Lung (tissue), 12 donors: ENCODE data around the gene RABGAP1. TPM values are rescaled to one million over a fixed set of nuclear protein-coding genes. Genes with fewer than 3 reads are reported as not detected.

Experiments
- ATAC-seq: fragments of 200-7000 bp; cut with Tn5 transposase; one replicate; pipeline ENCODE4 v1.9.1; 2020; ENCODE audit warnings: moderate number of reproducible peaks; ENCODE audit not compliant: insufficient read depth, low FRiP score
- DNase-seq, 3 donors: peaks; one replicate each; pipeline ENCODE4 v3.0.0-alpha.2; 2013 to 2017
- H3K27ac ChIP-seq, 2 donors: one replicate each; pipeline ENCODE4 v1.5.1; 2013; ENCODE audit warnings: mild to moderate bottlenecking in 2 of 2, moderate library complexity in 2 of 2, control low read depth in 1 of 2, inconsistent platforms in 1 of 2, low read depth in 1 of 2, low read length in 1 of 2
- H3K27me3 ChIP-seq, 3 donors: one replicate each; pipeline ENCODE4 v1.5.1; 2013; ENCODE audit warnings: low read length in 2 of 3; ENCODE audit not compliant: control insufficient read depth in 3 of 3, insufficient read depth in 3 of 3
- H3K36me3 ChIP-seq, 4 donors: one replicate each; pipeline ENCODE4 v1.5.1; 2013; ENCODE audit warnings: low read length in 4 of 4, mild to moderate bottlenecking in 1 of 4, moderate library complexity in 1 of 4; ENCODE audit not compliant: control insufficient read depth in 4 of 4, insufficient read depth in 4 of 4
- H3K4me1 ChIP-seq, 5 donors: one replicate each; pipeline ENCODE4 v1.5.1; 2013; ENCODE audit warnings: low read length in 5 of 5, mild to moderate bottlenecking in 2 of 5, moderate library complexity in 1 of 5; ENCODE audit not compliant: control insufficient read depth in 5 of 5, insufficient read depth in 5 of 5
- H3K4me3 ChIP-seq: one replicate; pipeline ENCODE4 v1.5.1; 2013; ENCODE audit warnings: mild to moderate bottlenecking, control low read depth, moderate library complexity
- H3K9ac ChIP-seq, 2 donors: one replicate each; pipeline ENCODE4 v1.5.1; 2013; ENCODE audit warnings: low read length in 2 of 2, control low read depth in 1 of 2; ENCODE audit not compliant: insufficient read depth in 1 of 2
- H3K9me3 ChIP-seq, 4 donors: one replicate each; pipeline ENCODE4 v1.5.1; 2013; ENCODE audit warnings: low read length in 3 of 4, mild to moderate bottlenecking in 1 of 4, moderate library complexity in 1 of 4; ENCODE audit not compliant: control insufficient read depth in 4 of 4, insufficient read depth in 3 of 4
- WGBS, 2 donors: extraction: QIAGEN DNeasy Blood & Tissue Kit; methylation state at CpG; one replicate each; pipeline ENCODE4 v1.1.7; 2013; 5-methylcytosine and 5-hydroxymethylcytosine counted together
- polyA plus RNA-seq, 2 donors: library from polyadenylated mRNA; stranded (reverse); fragments of 200-250 nt; gene quantifications; one replicate each; pipeline ENCODE4 v1.2.1, GENCODE V29; 2013
- total RNA-seq, 2 donors: library from RNA; depleted of rRNA in 1 of 2; stranded (reverse); fragments of >200 nt in 1 of 2; gene quantifications; one replicate each; pipeline ENCODE4 v1.2.1, GENCODE V29; 2014 to 2021
- TF ChIP-seq, protein P1 (sequence below): IDR thresholded peaks from 2 replicates; pipeline ENCODE4 v1.5.1; 2012; ENCODE audit warnings: mild to moderate bottlenecking; ENCODE audit errors: control extremely low read depth, extremely low read depth
- donor health status: control.
- donor health status: control.
- donor health status: Bipolar disorder and iron deficiency.
- donor health status: healthy.
- donor health status: DM: yes; HTN: yes; CAD: no.

RABGAP1 gene
- total and polyA plus RNA-seq, 4 donors = 9.6 to 103 (median 34.9) TPM

DNA sequence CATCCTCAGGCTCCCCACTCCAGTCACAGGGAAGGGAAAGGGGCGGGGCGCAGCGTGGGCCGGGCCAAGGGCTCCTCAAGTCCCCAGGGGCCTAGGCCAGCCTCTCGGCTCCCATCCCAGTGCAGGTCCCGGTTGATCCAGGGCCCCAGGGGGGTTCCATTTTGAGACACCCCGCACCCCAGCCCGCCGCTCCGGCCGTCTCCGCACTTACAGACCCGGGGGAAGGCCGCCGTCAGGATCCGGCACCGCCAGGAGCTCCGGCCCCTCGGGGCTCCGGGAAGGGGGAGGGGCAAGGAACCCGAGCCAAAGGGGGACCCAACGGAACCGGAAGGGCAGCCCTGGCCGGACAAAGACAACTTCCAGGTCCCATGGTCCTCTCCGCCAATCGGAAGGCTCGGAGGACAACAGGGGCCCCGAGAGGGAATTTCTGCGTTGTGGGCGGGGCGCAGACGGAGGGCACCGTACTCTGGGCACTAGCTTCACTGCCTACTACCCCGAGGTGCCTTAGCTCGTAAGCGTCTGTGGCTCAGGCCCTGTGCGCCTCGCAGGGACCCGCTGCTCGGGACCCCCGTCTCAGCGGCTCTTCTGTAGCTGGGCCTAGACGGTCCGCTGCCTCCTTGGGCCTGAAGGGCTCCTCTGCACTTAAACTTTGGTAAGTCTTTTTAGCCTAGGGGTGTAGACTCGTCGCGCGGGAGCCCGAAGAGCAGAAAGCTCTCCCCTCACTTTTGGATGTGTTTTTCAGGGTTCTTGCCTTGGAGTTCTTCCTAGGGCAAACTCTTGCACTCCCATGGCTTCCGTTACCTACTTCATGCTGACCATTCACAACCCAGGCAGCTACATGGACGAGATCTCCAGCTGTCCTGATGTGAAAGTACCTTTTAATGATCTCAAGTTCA, 9.3 kb upstream of the RABGAP1 start, which contains the start of gene ZBTB26:
Gene ZBTB26, minus strand, starts transcription at position 287 of the 896 bp plus-strand sequence. CDS start 11,578 bp downstream, outside the sequence.
- H3K9ac ChIP-seq = peak within 1 kb of the TSS; percentile 81 to 85
- H3K4me3 ChIP-seq = peak within 1 kb of the TSS; percentile 85
- H3K4me1 ChIP-seq = peaks cover 6 to 22% (median 12%) of the 10 kb centered on the region in 5 donors
- TF ChIP-seq, protein P1, sequence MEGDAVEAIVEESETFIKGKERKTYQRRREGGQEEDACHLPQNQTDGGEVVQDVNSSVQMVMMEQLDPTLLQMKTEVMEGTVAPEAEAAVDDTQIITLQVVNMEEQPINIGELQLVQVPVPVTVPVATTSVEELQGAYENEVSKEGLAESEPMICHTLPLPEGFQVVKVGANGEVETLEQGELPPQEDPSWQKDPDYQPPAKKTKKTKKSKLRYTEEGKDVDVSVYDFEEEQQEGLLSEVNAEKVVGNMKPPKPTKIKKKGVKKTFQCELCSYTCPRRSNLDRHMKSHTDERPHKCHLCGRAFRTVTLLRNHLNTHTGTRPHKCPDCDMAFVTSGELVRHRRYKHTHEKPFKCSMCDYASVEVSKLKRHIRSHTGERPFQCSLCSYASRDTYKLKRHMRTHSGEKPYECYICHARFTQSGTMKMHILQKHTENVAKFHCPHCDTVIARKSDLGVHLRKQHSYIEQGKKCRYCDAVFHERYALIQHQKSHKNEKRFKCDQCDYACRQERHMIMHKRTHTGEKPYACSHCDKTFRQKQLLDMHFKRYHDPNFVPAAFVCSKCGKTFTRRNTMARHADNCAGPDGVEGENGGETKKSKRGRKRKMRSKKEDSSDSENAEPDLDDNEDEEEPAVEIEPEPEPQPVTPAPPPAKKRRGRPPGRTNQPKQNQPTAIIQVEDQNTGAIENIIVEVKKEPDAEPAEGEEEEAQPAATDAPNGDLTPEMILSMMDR = no peak
- H3K9me3 ChIP-seq = no peaks in the 10 kb centered on the region
- ATAC-seq = peak; percentile 99
- peak; percentile 95 to 96 (median 96) for DNase-seq
- no peaks in the 10 kb centered on the region for H3K27me3 ChIP-seq
- peak within 1 kb of the TSS; percentile 75 to 91 for H3K27ac ChIP-seq
- peaks cover 2 to 9% (median 2%) of the 10 kb centered on the region in 4 donors for H3K36me3 ChIP-seq
- 1% methylated on average over 51 of the region's 51 CpGs for WGBS, 2 donors

DNA sequence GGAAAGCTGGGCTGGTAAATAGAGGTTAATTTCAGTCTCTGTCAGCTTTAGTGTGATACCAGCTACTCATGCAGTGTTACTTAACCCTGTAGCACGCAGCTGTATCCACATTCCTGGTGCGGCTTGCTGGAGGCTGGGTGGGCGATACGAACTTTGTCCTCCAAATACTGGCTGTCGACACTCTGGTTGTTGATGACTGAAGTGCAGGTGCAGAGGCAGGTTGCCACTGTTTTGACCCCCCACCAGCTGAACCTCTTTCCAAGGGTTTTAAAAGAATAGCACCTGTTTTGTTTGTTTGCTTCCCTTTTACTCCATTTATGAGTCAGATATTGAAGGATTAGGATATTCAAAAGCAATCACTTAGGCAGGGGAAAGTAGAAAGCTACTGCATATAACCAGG, 4.4 kb upstream of the RABGAP1 start:
- Histone ChIP-seq H3K27me3 (no peaks in the 10 kb centered on the region), H3K4me1 (peaks cover 0 to 11% (median 4%) of the 10 kb centered on the region in 5 donors), H3K27ac (no peak overlapping the region), H3K36me3 (peaks cover 6 to 19% (median 7%) of the 10 kb centered on the region in 4 donors), H3K9me3 (no peaks in the 10 kb centered on the region), H3K4me3 (no peak overlapping the region), H3K9ac (no peak overlapping the region)
- DNase-seq = no peak
- ATAC-seq = no peak
- TF ChIP-seq, protein P1 = no peak
- WGBS, 2 donors = 95 to 98% methylated on average over 5 of the region's 5 CpGs

DNA sequence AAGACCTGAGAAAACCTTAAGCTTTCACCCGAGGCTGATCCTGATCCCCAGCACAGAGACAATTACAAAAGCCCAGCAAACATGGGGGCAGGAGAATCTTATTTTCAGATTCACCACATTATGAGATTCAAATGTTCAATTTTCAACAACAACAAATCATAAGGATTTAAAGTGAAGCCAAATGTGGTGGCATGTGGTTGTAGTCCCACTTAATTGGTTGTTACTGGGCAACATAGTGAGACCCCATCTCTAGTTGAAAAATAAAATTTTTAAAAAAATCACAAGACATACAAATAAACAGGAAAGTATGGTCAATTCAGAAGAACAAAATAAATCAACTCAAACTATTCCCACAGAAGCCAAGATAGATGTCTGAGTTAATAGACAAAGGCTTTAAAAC, 3.9 kb upstream of the RABGAP1 start:
- Histone ChIP-seq H3K9ac (no peak overlapping the region), H3K4me3 (no peak overlapping the region), H3K27ac (no peak overlapping the region), H3K9me3 (no peaks in the 10 kb centered on the region), H3K27me3 (no peaks in the 10 kb centered on the region), H3K36me3 (peaks cover 6 to 19% (median 7%) of the 10 kb centered on the region in 4 donors), H3K4me1 (peaks cover 3 to 15% (median 5%) of the 10 kb centered on the region in 5 donors)
- TF ChIP-seq, protein P1 = no peak
- DNase-seq = no peak
- WGBS, 2 donors = 74 to 86% methylated on average over 1 of the region's 1 CpG
- ATAC-seq = no peak
